NCI-H2081 treated with DMSO at 0.1 percent for 48 hours (cell line): ENCODE results near the gene NPHP1.
A peak's percentile ranks its signal among the peaks of the same experiment; 100 is the strongest.
"Not testable (repeated sequence)": the region's sequence is repeated elsewhere in the genome, so short reads cannot be mapped to it uniquely, and the experiment has no call there.

ENCODE experiments used
- DNase-seq: peaks from one replicate; lab custom pipeline; 2025; lab: John Stamatoyannopoulos, UW

Gene NPHP1

GRCh38 chr2:110204408-110205385, at the start of gene NPHP1:
TSS of gene NPHP1 (minus strand) at chr2:110205013. CDS start at chr2:110204968, 45 bp downstream.
- DNase-seq = peak; percentile 13

- DNase-seq = not testable (repeated sequence)
Measured at GRCh38 chr2:110248081-110248795, 43.4 kb upstream of the NPHP1 start.

GRCh38 chr2:110245488-110246435, 40.9 kb upstream of the NPHP1 start:
- not testable (repeated sequence) for DNase-seq

GRCh38 chr2:110243283-110243682, 38.5 kb upstream of the NPHP1 start:
- DNase-seq = not testable (repeated sequence)

GRCh38 chr2:110234514-110234913, 29.7 kb upstream of the NPHP1 start:
- DNase-seq = not testable (repeated sequence)

GRCh38 chr2:110229886-110230285, 25.1 kb upstream of the NPHP1 start:
- not testable (repeated sequence) for DNase-seq

GRCh38 chr2:110222626-110223025, 17.8 kb upstream of the NPHP1 start:
- DNase-seq = not testable (repeated sequence)

- no peak for DNase-seq
Measured at GRCh38 chr2:110221938-110222337, 17.1 kb upstream of the NPHP1 start.

- DNase-seq = no peak
Measured at GRCh38 chr2:110220190-110220564, 15.4 kb upstream of the NPHP1 start.

GRCh38 chr2:110219496-110220189, 14.8 kb upstream of the NPHP1 start:
- no peak for DNase-seq

- DNase-seq = not testable (repeated sequence)
Measured at GRCh38 chr2:110218889-110219288, 14.1 kb upstream of the NPHP1 start.

GRCh38 chr2:110216803-110217202, 12.0 kb upstream of the NPHP1 start:
- DNase-seq = no peak

- no peak for DNase-seq
Measured at GRCh38 chr2:110216199-110216598, 11.4 kb upstream of the NPHP1 start.

GRCh38 chr2:110215566-110216158, 10.8 kb upstream of the NPHP1 start:
- DNase-seq = no peak

GRCh38 chr2:110215091-110215490, 10.3 kb upstream of the NPHP1 start:
- no peak for DNase-seq

- not testable (repeated sequence) for DNase-seq
Measured at GRCh38 chr2:110213522-110213921, 8.7 kb upstream of the NPHP1 start.

GRCh38 chr2:110211938-110212858, 7.4 kb upstream of the NPHP1 start, which contains the start of gene MTLN:
TSS of gene MTLN (minus strand) at chr2:110212547. CDS start at chr2:110212525, 22 bp downstream.
- no peak for DNase-seq

GRCh38 chr2:110205660-110206455, 1.0 kb upstream of the NPHP1 start:
- DNase-seq = no peak

- no peak for DNase-seq
Measured at GRCh38 chr2:110198016-110198415, 6.8 kb downstream of the NPHP1 start.
